ENCODE measurements around the gene NAA60.
"Not testable (repeated sequence)": the region's sequence is repeated elsewhere in the genome, so short reads cannot be mapped to it uniquely, and the experiment has no call there.

The NAA60 gene

DNA sequence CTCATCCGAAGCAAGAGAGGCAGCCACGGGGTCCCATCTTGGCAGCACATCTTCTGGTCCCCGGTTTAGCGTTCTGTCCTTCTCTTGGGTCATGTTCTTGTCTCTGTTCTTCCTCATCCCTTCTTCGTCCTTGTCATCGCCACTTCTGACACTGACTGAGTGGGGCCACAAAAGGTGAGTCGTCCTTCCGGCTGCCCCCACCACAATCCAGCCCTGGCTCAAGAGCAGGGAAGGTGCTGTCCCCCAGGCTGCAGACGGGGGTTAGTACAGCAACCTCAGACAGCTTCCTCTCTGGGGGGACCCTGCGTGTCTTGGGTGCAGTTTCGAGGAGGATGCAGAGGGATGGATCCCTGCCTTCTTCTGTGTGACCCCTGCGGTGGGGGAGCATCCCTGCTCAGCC lies 21.8 kb downstream of the NAA60 start:
- no peak for DNase-seq (ENCODE audit: low read depth)

DNA sequence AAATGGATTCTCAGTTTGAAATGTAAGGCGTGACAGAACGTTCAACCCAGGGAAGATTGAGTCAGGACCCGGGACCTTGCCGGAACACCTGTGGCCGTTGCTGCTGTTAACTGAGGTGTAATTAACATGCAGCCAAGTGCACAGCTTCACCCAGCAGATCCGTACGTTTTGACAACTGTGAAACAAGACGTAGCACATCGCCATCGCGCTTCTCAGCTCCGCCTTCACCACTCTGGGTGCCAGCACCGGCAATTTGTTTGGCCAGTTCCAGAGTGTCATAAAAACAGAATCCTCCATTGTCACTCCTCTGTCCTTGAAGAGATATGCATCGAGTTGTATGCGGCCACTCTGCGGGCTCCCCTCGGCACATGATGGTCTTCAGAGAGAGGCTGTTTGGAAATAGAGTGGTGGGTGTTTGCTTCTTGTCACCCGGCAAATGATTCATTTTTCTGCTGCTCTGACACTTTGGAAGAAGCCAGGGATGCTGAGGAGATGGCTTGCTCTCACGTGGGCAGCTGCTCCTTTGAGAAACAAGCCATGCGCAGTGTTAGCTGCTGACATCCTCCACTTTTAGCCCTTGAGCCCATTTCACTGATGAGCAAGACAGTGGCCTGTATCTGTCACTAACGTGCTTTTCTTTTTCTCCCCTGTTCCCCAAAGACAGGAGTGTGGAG lies 22.6 kb downstream of the NAA60 start:
- DNase-seq (ENCODE audit: low read depth): no peak

DNA sequence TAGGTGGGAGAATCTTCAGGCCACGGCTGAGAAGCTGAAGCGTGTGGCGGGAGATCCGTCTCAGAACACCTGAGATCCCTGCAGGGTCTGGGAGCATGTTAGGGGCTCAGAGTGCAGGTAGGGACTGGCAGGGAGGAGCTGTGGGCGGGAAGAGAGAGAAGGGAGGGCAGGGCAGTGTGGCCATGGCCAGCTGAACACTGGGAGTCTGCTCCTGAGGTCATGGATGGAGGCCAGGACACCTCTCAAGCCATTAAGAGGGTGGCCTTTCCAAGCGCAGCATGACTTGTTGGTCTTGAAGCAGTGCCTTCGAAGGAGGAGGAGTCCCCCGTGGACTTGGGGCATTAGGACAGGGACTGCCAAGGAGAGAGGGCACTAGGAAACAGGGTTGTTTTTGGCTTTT lies 23.7 kb downstream of the NAA60 start:
- no peak for DNase-seq (ENCODE audit: low read depth)

- DNase-seq (ENCODE audit: low read depth): no peak
Measured at GRCh38 chr16:3467921-3468320, 24.4 kb downstream of the NAA60 start.

- DNase-seq (ENCODE audit: low read depth): no peak
Measured at GRCh38 chr16:3468501-3468900, 25.0 kb downstream of the NAA60 start.

- no peak for DNase-seq (ENCODE audit: low read depth)
Measured at GRCh38 chr16:3469736-3470135, 26.3 kb downstream of the NAA60 start.

DNA sequence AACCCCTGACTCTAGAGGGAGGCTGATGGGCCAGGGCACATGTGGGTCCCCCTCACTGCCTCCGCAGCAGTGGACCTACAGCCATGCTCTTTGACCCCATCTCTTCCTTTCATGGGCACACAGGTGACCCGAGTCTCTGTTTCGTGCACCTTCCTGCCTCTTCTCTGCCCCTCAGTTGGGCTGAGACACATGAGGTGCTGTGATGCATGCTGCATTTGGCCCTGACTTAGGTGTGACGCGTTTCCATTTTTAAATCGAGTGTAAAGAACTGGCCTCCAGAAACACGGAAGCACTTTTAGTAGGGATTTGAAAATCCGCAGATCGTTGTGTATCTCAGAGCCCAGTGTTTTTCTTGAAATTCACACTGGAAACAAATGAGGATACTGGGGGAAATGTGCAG lies 27.2 kb downstream of the NAA60 start:
- no peak for DNase-seq (ENCODE audit: low read depth)

GRCh38 chr16:3471518-3472176 lies 28.2 kb downstream of the NAA60 start:
- no peak for DNase-seq (ENCODE audit: low read depth)

GRCh38 chr16:3472878-3473595 lies 29.6 kb downstream of the NAA60 start:
- no peak for DNase-seq (ENCODE audit: low read depth)

DNA sequence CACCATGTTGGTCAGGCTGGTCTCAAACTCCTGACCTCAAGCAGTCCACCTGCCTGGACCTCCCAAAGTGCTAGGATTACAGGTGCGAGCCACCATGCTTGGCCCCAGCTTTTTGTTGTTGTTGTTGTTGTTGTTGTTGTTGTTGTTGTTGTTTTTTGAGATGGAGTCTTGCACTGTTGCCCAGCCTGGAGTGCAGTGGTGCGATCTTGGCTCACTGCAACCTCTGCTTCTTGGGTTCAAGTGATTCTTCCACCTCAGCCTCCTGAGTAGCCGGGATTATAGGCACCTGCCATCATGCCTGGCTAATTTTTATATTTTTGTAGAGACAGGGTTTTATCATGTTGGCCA lies 30.1 kb downstream of the NAA60 start:
- not testable (repeated sequence) for DNase-seq (ENCODE audit: low read depth)

- DNase-seq (ENCODE audit: low read depth): no peak
Measured at GRCh38 chr16:3474136-3474779, 30.8 kb downstream of the NAA60 start.

DNA sequence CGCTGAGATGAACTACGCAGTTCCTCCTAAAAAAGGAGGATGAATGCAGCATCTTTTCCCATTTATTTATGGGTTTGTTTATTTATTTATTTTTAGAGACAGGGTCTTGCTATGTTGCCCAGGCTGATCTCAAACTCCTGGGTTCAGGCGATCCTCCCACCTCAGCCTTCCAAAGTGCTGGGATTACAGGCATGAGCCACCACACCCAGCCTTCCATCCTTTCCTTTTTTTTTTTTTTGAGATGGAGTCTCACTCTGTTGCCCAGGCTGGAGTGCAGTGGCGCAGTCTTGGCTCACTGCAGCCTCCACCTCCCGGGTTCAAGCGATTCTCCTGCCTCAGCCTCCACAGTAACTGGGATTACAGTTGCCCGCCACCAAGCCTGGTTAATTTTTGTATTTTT lies 31.4 kb downstream of the NAA60 start:
- DNase-seq (ENCODE audit: low read depth): not testable (repeated sequence)

GRCh38 chr16:3475604-3476375 lies 32.3 kb downstream of the NAA60 start:
- DNase-seq (ENCODE audit: low read depth): no peak

GRCh38 chr16:3476409-3476808 lies 32.9 kb downstream of the NAA60 start:
- no peak for DNase-seq (ENCODE audit: low read depth)

- no peak for DNase-seq (ENCODE audit: low read depth)
Measured at GRCh38 chr16:3478242-3478925, 34.9 kb downstream of the NAA60 start.

GRCh38 chr16:3479654-3480216 lies 36.3 kb downstream of the NAA60 start:
- DNase-seq (ENCODE audit: low read depth): no peak

- no peak for DNase-seq (ENCODE audit: low read depth)
Measured at GRCh38 chr16:3480901-3481695, 37.6 kb downstream of the NAA60 start.

DNA sequence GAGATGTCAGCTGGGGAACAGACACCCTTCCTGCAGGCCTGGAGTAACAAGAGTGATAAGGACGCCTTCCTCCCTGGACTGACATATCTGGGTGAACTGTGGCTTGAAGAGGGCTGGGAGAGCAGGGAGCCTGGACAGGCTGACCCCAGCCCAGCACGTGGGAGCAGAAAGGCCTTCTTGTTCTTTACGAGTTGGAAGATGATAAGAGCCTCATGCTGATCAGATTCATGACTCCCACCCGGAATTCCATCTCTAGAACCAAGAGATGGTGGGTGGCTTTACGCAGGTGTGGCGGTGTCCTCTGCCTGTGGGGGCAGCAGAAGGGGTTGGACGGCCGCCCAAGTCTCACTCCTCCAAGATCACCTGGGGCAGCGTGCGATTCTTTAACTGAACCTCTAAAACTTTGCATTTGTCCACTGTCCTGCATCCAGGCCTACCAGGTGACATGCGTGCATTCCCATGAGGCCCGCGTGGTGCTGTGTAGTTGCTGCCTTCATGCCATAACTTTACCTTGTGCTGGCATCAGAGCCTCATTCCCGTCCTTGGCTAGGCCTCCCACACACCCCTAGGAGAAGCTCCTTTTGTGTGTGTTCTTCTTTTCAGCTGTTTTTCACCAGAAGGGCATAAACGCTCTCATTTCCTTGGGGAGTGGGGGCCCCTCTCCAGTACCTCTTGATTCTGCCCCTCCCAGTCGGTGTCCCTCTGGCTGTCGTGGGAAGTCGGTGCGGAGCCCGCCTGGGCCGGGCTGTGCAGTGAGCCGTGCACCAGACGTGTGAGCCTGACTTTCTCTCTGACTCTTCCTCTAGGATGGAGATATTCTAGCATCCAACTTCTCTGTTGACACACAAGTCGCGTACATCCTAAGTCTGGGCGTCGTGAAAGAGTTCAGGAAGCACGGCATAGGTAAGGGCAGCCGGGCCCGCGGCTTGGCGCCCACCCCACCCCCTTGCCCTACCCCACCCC lies 38.5 kb downstream of the NAA60 start:
- no peak for DNase-seq (ENCODE audit: low read depth)

- DNase-seq (ENCODE audit: low read depth): no peak
Measured at GRCh38 chr16:3482659-3483241, 39.3 kb downstream of the NAA60 start.
